Activated B cell treated with CpG ODN at 0.5 μM for 24 hours (primary cell): ENCODE data around the gene IRX1. TPM values are rescaled to one million over a fixed set of nuclear protein-coding genes. Genes with fewer than 3 reads are reported as not detected.

ENCODE experiments used
- ATAC-seq: fragments of 200-7000 bp; cut with Tn5 transposase; one replicate; pipeline ENCODE4 v1.10.0; 2021; ENCODE audit warnings: low read depth, mild to moderate bottlenecking, moderate library complexity
- CTCF ChIA-PET: fragments of 350-600 bp; sonication (Branson Sonifier 250); formaldehyde crosslinking; loops from one replicate; lab custom pipeline; 2021; ENCODE audit warnings: antibody characterized with exemption; lab: Charles Lee
- POLR2A ChIA-PET: fragments of 350-600 bp; sonication (Branson Sonifier 250); formaldehyde crosslinking; loops from one replicate; lab custom pipeline; 2021; ENCODE audit warnings: antibody characterized with exemption; lab: Charles Lee
- DNase-seq: peaks from one replicate; pipeline ENCODE4 v3.0.0; 2022
- H3K27ac Mint-ChIP-seq: one replicate; pipeline ENCODE4 v1.8.0; 2020; ENCODE audit warnings: mixed read lengths
- H3K27me3 Mint-ChIP-seq: one replicate; pipeline ENCODE4 v1.8.0; 2021; ENCODE audit warnings: mixed read lengths
- H3K36me3 Mint-ChIP-seq: one replicate; pipeline ENCODE4 v1.8.0; 2021; ENCODE audit warnings: low read depth, mixed read lengths
- H3K4me1 Mint-ChIP-seq: one replicate; pipeline ENCODE4 v1.8.0; 2021; ENCODE audit warnings: mixed read lengths
- H3K4me3 Mint-ChIP-seq: one replicate; pipeline ENCODE4 v1.8.0; 2020; ENCODE audit warnings: mild to moderate bottlenecking, mixed read lengths
- H3K9me3 Mint-ChIP-seq: one replicate; pipeline ENCODE4 v1.8.0; 2020; ENCODE audit warnings: mixed read lengths
- intact Hi-C: fragments of 100-400 bp; cut with micrococcal nuclease; formaldehyde crosslinking; loops from one replicate; pipeline ENCODE4 v1.15.1; 2024
- total RNA-seq: library from RNA; stranded (reverse); gene quantifications from 2 replicates; pipeline ENCODE4 v1.2.3, GENCODE V29; 2022
- TF ChIP-seq, protein P1 (sequence below): fragments of 200-600 bp; IDR thresholded peaks from one replicate; pipeline ENCODE4 v1.8.0; 2022; ENCODE audit warnings: antibody characterized with exemption, mild to moderate bottlenecking

IRX1 gene
- total RNA-seq, 1 donor from 2014 or later = not detected

GRCh38 chr5:3604501-3604900 is 8.9 kb downstream of the IRX1 start:
- Mint-ChIP-seq H3K36me3 (no peaks in the 10 kb centered on the region), H3K27me3 (peaks cover 35% of the 10 kb centered on the region), H3K9me3 (no peaks in the 10 kb centered on the region), H3K27ac (no peak overlapping the region), H3K4me3 (no peak overlapping the region), H3K4me1 (no peaks in the 10 kb centered on the region)
- TF ChIP-seq, protein P1, sequence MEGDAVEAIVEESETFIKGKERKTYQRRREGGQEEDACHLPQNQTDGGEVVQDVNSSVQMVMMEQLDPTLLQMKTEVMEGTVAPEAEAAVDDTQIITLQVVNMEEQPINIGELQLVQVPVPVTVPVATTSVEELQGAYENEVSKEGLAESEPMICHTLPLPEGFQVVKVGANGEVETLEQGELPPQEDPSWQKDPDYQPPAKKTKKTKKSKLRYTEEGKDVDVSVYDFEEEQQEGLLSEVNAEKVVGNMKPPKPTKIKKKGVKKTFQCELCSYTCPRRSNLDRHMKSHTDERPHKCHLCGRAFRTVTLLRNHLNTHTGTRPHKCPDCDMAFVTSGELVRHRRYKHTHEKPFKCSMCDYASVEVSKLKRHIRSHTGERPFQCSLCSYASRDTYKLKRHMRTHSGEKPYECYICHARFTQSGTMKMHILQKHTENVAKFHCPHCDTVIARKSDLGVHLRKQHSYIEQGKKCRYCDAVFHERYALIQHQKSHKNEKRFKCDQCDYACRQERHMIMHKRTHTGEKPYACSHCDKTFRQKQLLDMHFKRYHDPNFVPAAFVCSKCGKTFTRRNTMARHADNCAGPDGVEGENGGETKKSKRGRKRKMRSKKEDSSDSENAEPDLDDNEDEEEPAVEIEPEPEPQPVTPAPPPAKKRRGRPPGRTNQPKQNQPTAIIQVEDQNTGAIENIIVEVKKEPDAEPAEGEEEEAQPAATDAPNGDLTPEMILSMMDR = no peak
- ChIA-PET POLR2A (no interaction called here), CTCF (no interaction called here)
- DNase-seq (no peak), ATAC-seq (no peak)
- intact Hi-C loops = no loop called here

DNA sequence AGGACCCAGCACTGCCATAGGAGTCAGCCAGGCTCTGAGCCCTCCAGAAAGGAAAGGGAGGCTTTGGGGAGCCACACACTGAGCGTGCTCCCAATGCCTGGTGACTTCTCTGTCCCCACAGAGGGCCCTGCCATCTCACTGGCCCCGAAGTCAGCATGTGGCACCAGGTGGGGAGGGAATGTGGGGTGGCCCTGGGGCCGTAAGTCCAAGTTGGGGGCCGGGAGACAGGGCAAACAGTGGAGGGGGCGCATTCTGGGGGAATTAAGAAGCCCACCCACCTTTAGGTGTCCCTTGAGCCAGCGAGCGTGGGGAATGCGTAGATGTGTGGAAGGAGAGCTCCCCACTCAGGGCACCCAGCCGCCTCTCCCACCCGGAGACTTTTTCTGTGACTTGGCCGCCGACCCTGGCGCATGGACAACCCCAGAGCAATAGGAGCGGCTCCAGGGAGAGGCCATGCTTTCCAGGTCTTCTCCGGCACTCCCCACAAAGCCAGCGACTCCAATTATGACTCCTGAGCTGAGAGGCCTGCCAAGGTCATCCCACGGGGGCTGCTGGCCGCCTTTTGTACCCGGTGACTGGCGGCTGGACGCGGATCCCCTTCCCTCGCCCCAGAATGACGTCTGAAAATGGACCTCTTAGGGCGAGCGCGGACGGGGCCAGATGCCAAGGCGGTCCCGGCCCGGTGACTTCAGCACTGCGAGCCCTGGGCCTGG is 9.8 kb downstream of the IRX1 start:
- CTCF ChIA-PET = no interaction called here
- Mint-ChIP-seq H3K27ac (no peak overlapping the region), H3K4me3 (no peak overlapping the region), H3K4me1 (no peaks in the 10 kb centered on the region), H3K36me3 (no peaks in the 10 kb centered on the region), H3K27me3 (peaks cover 35% of the 10 kb centered on the region), H3K9me3 (no peaks in the 10 kb centered on the region)
- DNase-seq (no peak), ATAC-seq (no peak)
- intact Hi-C loops = no loop called here
- TF ChIP-seq, protein P1 = no peak
- POLR2A ChIA-PET = no interaction called here

DNA sequence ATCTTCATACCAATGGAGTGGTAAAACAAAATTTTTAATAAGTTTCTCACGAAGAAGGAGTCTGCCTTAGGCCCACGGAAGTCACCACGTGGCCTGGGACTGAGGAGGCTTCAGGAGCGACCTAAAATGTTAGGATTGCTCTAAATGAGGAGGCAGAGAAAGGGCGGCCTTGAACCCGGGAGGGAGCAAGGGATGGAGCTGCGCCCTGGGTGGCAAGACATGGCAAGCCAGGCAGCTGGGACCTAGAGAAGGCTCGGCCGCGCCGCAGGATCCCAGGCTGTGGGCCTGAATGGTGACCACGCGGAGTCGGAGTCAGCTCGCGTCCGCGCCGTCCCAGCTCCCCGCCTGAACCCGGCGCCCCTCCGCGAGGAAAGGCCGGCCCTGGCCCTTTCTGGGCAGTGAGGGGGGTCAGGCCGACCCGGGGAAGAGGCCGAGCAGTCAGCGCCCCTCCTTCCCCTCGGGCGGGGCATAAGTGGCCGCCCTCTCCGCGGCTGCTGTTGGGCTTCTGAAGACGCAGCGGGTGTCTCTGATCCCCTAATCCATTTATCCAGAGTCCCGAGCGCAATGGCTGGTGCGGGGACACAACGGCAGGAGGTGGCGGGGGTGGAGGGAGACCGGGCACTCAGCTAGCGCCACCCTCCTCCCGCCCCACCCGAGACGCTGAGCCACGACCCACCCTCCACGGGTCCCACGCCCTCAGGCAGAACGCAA is 10.6 kb downstream of the IRX1 start:
- H3K27me3 Mint-ChIP-seq = peaks cover 30% of the 10 kb centered on the region
- POLR2A ChIA-PET = no interaction called here
- H3K4me1 Mint-ChIP-seq = no peaks in the 10 kb centered on the region
- no peaks in the 10 kb centered on the region for H3K9me3 Mint-ChIP-seq
- H3K27ac Mint-ChIP-seq = no peak overlapping the region
- TF ChIP-seq, protein P1 = no peak
- DNase-seq (no peak), ATAC-seq (no peak)
- CTCF ChIA-PET = no interaction called here
- H3K4me3 Mint-ChIP-seq = no peak overlapping the region
- no peaks in the 10 kb centered on the region for H3K36me3 Mint-ChIP-seq
- intact Hi-C loops = no loop called here

DNA sequence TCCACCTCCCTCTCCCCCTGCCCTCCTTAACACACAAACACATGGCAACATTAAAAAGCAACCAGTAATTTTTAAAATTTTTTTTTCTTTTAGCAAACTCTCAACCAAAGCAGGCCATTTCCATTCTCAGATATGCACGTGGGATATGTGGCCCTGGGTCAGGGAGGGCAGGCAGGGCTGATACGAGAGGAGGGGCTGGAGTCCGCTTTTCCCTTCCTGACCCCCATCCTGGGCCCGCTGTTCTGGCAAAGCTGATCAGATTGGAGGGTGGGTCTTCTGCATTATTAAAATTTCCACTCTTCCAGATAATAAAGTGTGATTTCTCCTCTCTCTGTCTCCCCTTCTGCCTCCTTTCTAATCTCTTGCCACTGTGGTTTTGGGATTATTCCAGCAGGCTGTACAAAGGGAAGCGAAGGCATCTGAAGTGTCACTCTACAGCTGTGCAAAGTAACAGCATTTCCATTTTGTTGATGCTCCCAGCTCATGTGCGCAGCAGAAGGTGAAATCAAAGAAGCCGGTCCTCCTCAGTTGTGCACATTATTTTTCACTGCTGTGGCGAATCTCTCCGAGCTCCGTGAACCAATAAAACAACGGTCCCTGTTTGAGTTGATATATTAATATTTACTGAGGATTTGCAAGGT is 12.0 kb downstream of the IRX1 start:
- intact Hi-C loops = no loop called here
- H3K4me1 Mint-ChIP-seq = no peaks in the 10 kb centered on the region
- peaks cover 21% of the 10 kb centered on the region for H3K27me3 Mint-ChIP-seq
- no peak for DNase-seq
- H3K27ac Mint-ChIP-seq = no peak overlapping the region
- TF ChIP-seq, protein P1 = no peak
- POLR2A ChIA-PET = no interaction called here
- no peak overlapping the region for H3K4me3 Mint-ChIP-seq
- H3K36me3 Mint-ChIP-seq = no peaks in the 10 kb centered on the region
- no peak for ATAC-seq
- no peaks in the 10 kb centered on the region for H3K9me3 Mint-ChIP-seq
- CTCF ChIA-PET = no interaction called here

DNA sequence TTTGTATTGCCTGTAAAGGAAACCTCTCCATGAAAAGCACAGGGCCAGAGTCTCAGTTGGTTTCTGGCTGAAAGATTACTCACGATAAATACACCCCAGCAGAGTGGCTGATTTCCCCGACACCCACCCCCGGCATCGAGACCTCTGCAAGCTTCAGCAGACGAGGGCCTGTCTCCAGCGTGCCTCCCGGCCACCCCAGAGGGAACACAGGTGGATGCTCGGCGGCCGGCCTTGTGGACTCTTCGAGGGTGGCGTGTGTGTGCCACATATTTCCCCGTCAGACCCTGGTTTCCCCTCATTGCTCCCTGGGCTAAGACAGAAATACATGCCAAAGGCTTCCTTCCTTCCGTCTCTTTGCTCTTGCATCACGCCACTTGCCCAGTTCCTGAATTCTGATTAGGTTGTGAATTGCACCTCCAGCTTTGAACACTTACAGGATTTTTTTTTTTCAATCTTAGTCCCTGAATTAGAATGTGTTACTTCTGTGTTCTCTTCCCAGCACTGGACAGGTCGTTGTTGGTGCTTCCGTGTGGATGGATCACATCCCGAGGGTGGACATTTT is 13.6 kb downstream of the IRX1 start:
- no peak overlapping the region for H3K4me3 Mint-ChIP-seq
- no peaks in the 10 kb centered on the region for H3K36me3 Mint-ChIP-seq
- no peak overlapping the region for H3K27ac Mint-ChIP-seq
- H3K9me3 Mint-ChIP-seq = no peaks in the 10 kb centered on the region
- intact Hi-C loops = no loop called here
- POLR2A ChIA-PET = no interaction called here
- TF ChIP-seq, protein P1 = no peak
- ATAC-seq = no peak
- CTCF ChIA-PET = no interaction called here
- H3K4me1 Mint-ChIP-seq = no peaks in the 10 kb centered on the region
- H3K27me3 Mint-ChIP-seq = peaks cover 13% of the 10 kb centered on the region
- DNase-seq = no peak
